GM23338 (cell line): Measurements from ENCODE around the gene FGF23. TPM values are rescaled to one million over a fixed set of nuclear protein-coding genes. Genes with fewer than 3 reads are reported as not detected.

Experiments
- ATAC-seq: fragments of 200-7000 bp; cut with Tn5 transposase; 3 replicates; pipeline ENCODE4 v1.9.1; 2020
- DNase-seq: peaks from one replicate; pipeline ENCODE4 v3.0.0-alpha.2; 2015; ENCODE audit warnings: low spot score
- H2AFZ ChIP-seq: fragments of 200-600 bp; sonication (generic); 2 replicates; pipeline ENCODE4 v1.8.0; 2016; ENCODE audit warnings: antibody characterized with exemption, mild to moderate bottlenecking, moderate library complexity
- H3F3A ChIP-seq: fragments of 200-600 bp; sonication (generic); replicated peaks from 2 replicates; pipeline ENCODE4 v1.8.0; 2017; ENCODE audit warnings: antibody characterized with exemption, mixed run types, low read depth
- H3K27ac ChIP-seq: fragments of 200-600 bp; sonication (generic); 2 replicates; pipeline ENCODE4 v1.6.1; 2016; ENCODE audit warnings: low read depth
- H3K27me3 ChIP-seq: fragments of 200-600 bp; sonication (generic); 2 replicates; pipeline ENCODE4 v1.8.0; 2016; ENCODE audit warnings: mild to moderate bottlenecking, mixed run types, moderate library complexity; ENCODE audit not compliant: insufficient read depth
- H3K36me3 ChIP-seq: fragments of 200-600 bp; sonication (generic); 2 replicates; pipeline ENCODE4 v1.8.0; 2016; ENCODE audit warnings: mild to moderate bottlenecking; ENCODE audit not compliant: insufficient read depth
- H3K4me1 ChIP-seq: fragments of 200-600 bp; sonication (generic); 2 replicates; pipeline ENCODE4 v1.8.0; 2016; ENCODE audit warnings: mild to moderate bottlenecking, moderate library complexity; ENCODE audit not compliant: insufficient read depth
- H3K4me2 ChIP-seq: fragments of 200-600 bp; sonication (generic); 2 replicates; pipeline ENCODE4 v1.7.1; 2017; ENCODE audit warnings: mixed run types
- H3K4me3 ChIP-seq: fragments of 200-600 bp; sonication (generic); 2 replicates; pipeline ENCODE4 v1.6.1; 2016; ENCODE audit warnings: mixed run types
- H3K79me2 ChIP-seq: fragments of 200-600 bp; sonication (generic); replicated peaks from 2 replicates; pipeline ENCODE4 v1.8.0; 2017; ENCODE audit warnings: mild to moderate bottlenecking; ENCODE audit not compliant: insufficient read depth
- H3K9me2 ChIP-seq: fragments of 200-600 bp; sonication (generic); 2 replicates; pipeline ENCODE4 v1.8.0; 2017; ENCODE audit not compliant: insufficient read depth
- H4K20me1 ChIP-seq: fragments of 200-600 bp; sonication (generic); replicated peaks from 2 replicates; pipeline ENCODE4 v1.8.0; 2017; ENCODE audit warnings: mild to moderate bottlenecking; ENCODE audit not compliant: insufficient read depth
- H3K27ac Mint-ChIP-seq: 2 replicates; pipeline ENCODE4 v1.8.0; 2020; ENCODE audit warnings: inconsistent platforms, mild to moderate bottlenecking, moderate library complexity, mixed read lengths
- H3K27me3 Mint-ChIP-seq: 3 replicates; pipeline ENCODE4 v1.8.0; 2022; ENCODE audit warnings: low read depth, mild to moderate bottlenecking, moderate library complexity, mixed read lengths, inconsistent platforms; ENCODE audit not compliant: insufficient read depth, poor library complexity
- H3K36me3 Mint-ChIP-seq: 3 replicates; pipeline ENCODE4 v1.8.0; 2021; ENCODE audit warnings: low read depth, mild to moderate bottlenecking, inconsistent platforms, moderate library complexity, mixed read lengths
- H3K4me1 Mint-ChIP-seq: 3 replicates; pipeline ENCODE4 v1.8.0; 2020; ENCODE audit warnings: mild to moderate bottlenecking, inconsistent platforms, mixed read lengths
- H3K4me3 Mint-ChIP-seq: 3 replicates; pipeline ENCODE4 v1.8.0; 2021; ENCODE audit warnings: moderate library complexity, mild to moderate bottlenecking, inconsistent platforms, mixed read lengths
- H3K9me3 Mint-ChIP-seq: 3 replicates; pipeline ENCODE4 v1.8.0; 2020; ENCODE audit warnings: moderate library complexity, mild to moderate bottlenecking, inconsistent platforms, mixed read lengths
- CREB1 ChIP-seq: fragments of 250-450 bp; sonication (Bioruptor Pico); IDR thresholded peaks from 2 replicates; pipeline ENCODE4 v1.5.0; 2020; ENCODE audit warnings: low read depth, mild to moderate bottlenecking, moderate library complexity
- EZH2 ChIP-seq: fragments of 200-600 bp; sonication (generic); IDR thresholded peaks from one replicate; pipeline ENCODE4 v1.8.0; 2017; ENCODE audit warnings: antibody characterized with exemption, mild to moderate bottlenecking, low read depth; ENCODE audit not compliant: unreplicated experiment
- EZH2phosphoT487 ChIP-seq: fragments of 200-600 bp; sonication (generic); IDR thresholded peaks from one replicate; pipeline ENCODE4 v1.8.1; 2018; ENCODE audit warnings: antibody characterized with exemption; ENCODE audit not compliant: unreplicated experiment
- JUNB ChIP-seq: IDR thresholded peaks from one replicate; pipeline ENCODE4 v1.6.1; 2016; ENCODE audit warnings: antibody characterized with exemption; ENCODE audit not compliant: unreplicated experiment
- NANOG ChIP-seq: IDR thresholded peaks from 2 replicates; pipeline ENCODE4 v1.6.1; 2016; ENCODE audit warnings: antibody characterized with exemption, borderline replicate concordance
- POLR2AphosphoS5 ChIP-seq: IDR thresholded peaks from 2 replicates; pipeline ENCODE4 v1.6.1; 2016; ENCODE audit warnings: antibody characterized with exemption, low read depth
- STAT1 ChIP-seq: IDR thresholded peaks from one replicate; pipeline ENCODE4 v1.6.1; 2016; ENCODE audit warnings: antibody characterized with exemption; ENCODE audit not compliant: unreplicated experiment
- ZNF114 ChIP-seq: fragments of 250-450 bp; sonication (Bioruptor Pico); IDR thresholded peaks from 2 replicates; pipeline ENCODE4 v1.5.0; 2020; ENCODE audit warnings: mild to moderate bottlenecking, moderate library complexity
- ZNF331 ChIP-seq: fragments of 250-450 bp; sonication (Bioruptor Pico); IDR thresholded peaks from 2 replicates; pipeline ENCODE4 v1.5.0; 2020; ENCODE audit warnings: low read depth, mild to moderate bottlenecking, moderate library complexity
- polyA plus RNA-seq: library from polyadenylated mRNA; unstranded; fragments of >200 nt; fragmentation: Nextera tagmentation; extraction: Ambion mirVana; gene quantifications from 2 replicates; pipeline ENCODE4 v1.2.1, GENCODE V29; 2016
- total RNA-seq: library from RNA; depleted of rRNA; stranded (reverse); fragments of >200 nt; shearing (Covaris generic); gene quantifications from 2 replicates; pipeline ENCODE4 v1.2.3, GENCODE V29; 2014
- TF ChIP-seq, protein P1 (sequence below): fragments of 250-450 bp; sonication (Bioruptor Pico); IDR thresholded peaks from 2 replicates; pipeline ENCODE4 v1.5.0; 2020; ENCODE audit warnings: mild to moderate bottlenecking, moderate library complexity
- TF ChIP-seq, protein P2 (sequence below): IDR thresholded peaks from 2 replicates; pipeline ENCODE4 v1.6.1; 2016; ENCODE audit warnings: antibody characterized with exemption
- TF ChIP-seq, protein P3 (sequence below): IDR thresholded peaks from one replicate; pipeline ENCODE4 v1.6.1; 2018; ENCODE audit warnings: antibody characterized with exemption; ENCODE audit not compliant: unreplicated experiment
- TF ChIP-seq, protein P4 (sequence below), 2 experiments: fragments of 200-600 bp in 1 of 2; sonication (generic) in 1 of 2; conservative IDR thresholded peaks; 2 replicates each; pipeline versions ENCODE4 v1.5.1 to v1.6.1; 2016 to 2017; ENCODE audit warnings: antibody characterized with exemption in 2 of 2, low read depth in 2 of 2, mild to moderate bottlenecking in 2 of 2, moderate library complexity in 1 of 2

Gene FGF23
- total and polyA plus RNA-seq, 2 experiments from 2014 or later = 0.44 to 0.56 TPM

DNA sequence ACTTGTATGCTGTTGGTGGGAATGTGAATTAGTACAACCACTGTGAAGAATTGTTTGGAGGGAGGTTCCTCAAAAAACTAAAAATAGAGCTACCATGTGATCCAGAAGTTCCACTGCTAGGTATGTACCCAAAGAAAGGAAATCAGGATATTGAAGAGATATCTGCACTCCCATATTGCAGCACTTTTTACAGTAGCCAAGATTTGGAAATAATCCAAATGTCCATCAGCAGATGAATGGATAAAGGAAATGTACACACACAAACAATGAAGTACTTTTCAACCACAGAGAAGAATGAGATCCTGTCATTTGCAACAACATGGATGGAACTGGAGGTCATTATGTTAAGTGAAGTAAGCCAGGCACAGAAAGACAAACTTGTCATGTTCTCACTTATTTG is 32.6 kb downstream of the FGF23 start:
- no peak overlapping the region for H3K27ac Mint-ChIP-seq

More for the DNA sequence above, 32.6 kb downstream of the FGF23 start:
- H4K20me1 ChIP-seq = no peaks in the 10 kb centered on the region; the same call in 1 of the 2 replicates
- DNase-seq = no peak
- Mint-ChIP-seq H3K36me3 (peaks cover 75% of the 10 kb centered on the region), H3K9me3 (peaks cover 35% of the 10 kb centered on the region), H3K4me1 (no peaks in the 10 kb centered on the region), H3K27me3 (peaks cover 12% of the 10 kb centered on the region), H3K4me3 (no peak overlapping the region)
- H3K9me2 ChIP-seq = no peaks in the 10 kb centered on the region
- no peak overlapping the region for H2AFZ ChIP-seq
- peaks cover 28% of the 10 kb centered on the region for H3K36me3 ChIP-seq
- no peak overlapping the region for H3K4me3 ChIP-seq
- H3K27me3 ChIP-seq = no peaks in the 10 kb centered on the region
- no peak for ATAC-seq
- H3K27ac ChIP-seq = no peak overlapping the region
- no peak for TF ChIP-seq NANOG
- TF ChIP-seq ZNF114 = no peak
- TF ChIP-seq EZH2 = no peak
- TF ChIP-seq EZH2phosphoT487 = no peak
- TF ChIP-seq STAT1 = no peak
- TF ChIP-seq, protein P1, sequence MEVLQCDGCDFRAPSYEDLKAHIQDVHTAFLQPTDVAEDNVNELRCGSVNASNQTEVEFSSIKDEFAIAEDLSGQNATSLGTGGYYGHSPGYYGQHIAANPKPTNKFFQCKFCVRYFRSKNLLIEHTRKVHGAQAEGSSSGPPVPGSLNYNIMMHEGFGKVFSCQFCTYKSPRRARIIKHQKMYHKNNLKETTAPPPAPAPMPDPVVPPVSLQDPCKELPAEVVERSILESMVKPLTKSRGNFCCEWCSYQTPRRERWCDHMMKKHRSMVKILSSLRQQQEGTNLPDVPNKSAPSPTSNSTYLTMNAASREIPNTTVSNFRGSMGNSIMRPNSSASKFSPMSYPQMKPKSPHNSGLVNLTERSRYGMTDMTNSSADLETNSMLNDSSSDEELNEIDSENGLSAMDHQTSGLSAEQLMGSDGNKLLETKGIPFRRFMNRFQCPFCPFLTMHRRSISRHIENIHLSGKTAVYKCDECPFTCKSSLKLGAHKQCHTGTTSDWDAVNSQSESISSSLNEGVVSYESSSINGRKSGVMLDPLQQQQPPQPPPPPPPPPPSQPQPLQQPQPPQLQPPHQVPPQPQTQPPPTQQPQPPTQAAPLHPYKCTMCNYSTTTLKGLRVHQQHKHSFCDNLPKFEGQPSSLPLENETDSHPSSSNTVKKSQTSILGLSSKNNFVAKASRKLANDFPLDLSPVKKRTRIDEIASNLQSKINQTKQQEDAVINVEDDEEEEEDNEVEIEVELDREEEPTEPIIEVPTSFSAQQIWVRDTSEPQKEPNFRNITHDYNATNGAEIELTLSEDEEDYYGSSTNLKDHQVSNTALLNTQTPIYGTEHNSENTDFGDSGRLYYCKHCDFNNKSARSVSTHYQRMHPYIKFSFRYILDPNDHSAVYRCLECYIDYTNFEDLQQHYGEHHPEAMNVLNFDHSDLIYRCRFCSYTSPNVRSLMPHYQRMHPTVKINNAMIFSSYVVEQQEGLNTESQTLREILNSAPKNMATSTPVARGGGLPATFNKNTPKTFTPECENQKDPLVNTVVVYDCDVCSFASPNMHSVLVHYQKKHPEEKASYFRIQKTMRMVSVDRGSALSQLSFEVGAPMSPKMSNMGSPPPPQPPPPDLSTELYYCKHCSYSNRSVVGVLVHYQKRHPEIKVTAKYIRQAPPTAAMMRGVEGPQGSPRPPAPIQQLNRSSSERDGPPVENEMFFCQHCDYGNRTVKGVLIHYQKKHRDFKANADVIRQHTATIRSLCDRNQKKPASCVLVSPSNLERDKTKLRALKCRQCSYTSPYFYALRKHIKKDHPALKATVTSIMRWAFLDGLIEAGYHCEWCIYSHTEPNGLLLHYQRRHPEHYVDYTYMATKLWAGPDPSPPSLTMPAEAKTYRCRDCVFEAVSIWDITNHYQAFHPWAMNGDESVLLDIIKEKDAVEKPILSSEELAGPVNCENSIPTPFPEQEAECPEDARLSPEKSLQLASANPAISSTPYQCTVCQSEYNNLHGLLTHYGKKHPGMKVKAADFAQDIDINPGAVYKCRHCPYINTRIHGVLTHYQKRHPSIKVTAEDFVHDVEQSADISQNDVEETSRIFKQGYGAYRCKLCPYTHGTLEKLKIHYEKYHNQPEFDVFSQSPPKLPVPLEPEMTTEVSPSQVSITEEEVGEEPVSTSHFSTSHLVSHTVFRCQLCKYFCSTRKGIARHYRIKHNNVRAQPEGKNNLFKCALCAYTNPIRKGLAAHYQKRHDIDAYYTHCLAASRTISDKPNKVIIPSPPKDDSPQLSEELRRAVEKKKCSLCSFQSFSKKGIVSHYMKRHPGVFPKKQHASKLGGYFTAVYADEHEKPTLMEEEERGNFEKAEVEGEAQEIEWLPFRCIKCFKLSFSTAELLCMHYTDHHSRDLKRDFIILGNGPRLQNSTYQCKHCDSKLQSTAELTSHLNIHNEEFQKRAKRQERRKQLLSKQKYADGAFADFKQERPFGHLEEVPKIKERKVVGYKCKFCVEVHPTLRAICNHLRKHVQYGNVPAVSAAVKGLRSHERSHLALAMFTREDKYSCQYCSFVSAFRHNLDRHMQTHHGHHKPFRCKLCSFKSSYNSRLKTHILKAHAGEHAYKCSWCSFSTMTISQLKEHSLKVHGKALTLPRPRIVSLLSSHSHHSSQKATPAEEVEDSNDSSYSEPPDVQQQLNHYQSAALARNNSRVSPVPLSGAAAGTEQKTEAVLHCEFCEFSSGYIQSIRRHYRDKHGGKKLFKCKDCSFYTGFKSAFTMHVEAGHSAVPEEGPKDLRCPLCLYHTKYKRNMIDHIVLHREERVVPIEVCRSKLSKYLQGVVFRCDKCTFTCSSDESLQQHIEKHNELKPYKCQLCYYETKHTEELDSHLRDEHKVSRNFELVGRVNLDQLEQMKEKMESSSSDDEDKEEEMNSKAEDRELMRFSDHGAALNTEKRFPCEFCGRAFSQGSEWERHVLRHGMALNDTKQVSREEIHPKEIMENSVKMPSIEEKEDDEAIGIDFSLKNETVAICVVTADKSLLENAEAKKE (CRISPR knock-in tag) = no peak
- no peak for TF ChIP-seq CREB1 (CRISPR knock-in tag)
- no peak for TF ChIP-seq POLR2AphosphoS5
- TF ChIP-seq JUNB = no peak
- TF ChIP-seq, protein P2, sequence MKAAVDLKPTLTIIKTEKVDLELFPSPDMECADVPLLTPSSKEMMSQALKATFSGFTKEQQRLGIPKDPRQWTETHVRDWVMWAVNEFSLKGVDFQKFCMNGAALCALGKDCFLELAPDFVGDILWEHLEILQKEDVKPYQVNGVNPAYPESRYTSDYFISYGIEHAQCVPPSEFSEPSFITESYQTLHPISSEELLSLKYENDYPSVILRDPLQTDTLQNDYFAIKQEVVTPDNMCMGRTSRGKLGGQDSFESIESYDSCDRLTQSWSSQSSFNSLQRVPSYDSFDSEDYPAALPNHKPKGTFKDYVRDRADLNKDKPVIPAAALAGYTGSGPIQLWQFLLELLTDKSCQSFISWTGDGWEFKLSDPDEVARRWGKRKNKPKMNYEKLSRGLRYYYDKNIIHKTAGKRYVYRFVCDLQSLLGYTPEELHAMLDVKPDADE = no peak
- TF ChIP-seq ZNF331 = no peak
- TF ChIP-seq, protein P3, sequence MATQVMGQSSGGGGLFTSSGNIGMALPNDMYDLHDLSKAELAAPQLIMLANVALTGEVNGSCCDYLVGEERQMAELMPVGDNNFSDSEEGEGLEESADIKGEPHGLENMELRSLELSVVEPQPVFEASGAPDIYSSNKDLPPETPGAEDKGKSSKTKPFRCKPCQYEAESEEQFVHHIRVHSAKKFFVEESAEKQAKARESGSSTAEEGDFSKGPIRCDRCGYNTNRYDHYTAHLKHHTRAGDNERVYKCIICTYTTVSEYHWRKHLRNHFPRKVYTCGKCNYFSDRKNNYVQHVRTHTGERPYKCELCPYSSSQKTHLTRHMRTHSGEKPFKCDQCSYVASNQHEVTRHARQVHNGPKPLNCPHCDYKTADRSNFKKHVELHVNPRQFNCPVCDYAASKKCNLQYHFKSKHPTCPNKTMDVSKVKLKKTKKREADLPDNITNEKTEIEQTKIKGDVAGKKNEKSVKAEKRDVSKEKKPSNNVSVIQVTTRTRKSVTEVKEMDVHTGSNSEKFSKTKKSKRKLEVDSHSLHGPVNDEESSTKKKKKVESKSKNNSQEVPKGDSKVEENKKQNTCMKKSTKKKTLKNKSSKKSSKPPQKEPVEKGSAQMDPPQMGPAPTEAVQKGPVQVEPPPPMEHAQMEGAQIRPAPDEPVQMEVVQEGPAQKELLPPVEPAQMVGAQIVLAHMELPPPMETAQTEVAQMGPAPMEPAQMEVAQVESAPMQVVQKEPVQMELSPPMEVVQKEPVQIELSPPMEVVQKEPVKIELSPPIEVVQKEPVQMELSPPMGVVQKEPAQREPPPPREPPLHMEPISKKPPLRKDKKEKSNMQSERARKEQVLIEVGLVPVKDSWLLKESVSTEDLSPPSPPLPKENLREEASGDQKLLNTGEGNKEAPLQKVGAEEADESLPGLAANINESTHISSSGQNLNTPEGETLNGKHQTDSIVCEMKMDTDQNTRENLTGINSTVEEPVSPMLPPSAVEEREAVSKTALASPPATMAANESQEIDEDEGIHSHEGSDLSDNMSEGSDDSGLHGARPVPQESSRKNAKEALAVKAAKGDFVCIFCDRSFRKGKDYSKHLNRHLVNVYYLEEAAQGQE = no peak
- TF ChIP-seq, protein P4, sequence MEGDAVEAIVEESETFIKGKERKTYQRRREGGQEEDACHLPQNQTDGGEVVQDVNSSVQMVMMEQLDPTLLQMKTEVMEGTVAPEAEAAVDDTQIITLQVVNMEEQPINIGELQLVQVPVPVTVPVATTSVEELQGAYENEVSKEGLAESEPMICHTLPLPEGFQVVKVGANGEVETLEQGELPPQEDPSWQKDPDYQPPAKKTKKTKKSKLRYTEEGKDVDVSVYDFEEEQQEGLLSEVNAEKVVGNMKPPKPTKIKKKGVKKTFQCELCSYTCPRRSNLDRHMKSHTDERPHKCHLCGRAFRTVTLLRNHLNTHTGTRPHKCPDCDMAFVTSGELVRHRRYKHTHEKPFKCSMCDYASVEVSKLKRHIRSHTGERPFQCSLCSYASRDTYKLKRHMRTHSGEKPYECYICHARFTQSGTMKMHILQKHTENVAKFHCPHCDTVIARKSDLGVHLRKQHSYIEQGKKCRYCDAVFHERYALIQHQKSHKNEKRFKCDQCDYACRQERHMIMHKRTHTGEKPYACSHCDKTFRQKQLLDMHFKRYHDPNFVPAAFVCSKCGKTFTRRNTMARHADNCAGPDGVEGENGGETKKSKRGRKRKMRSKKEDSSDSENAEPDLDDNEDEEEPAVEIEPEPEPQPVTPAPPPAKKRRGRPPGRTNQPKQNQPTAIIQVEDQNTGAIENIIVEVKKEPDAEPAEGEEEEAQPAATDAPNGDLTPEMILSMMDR (conservative IDR thresholded peaks at IDR 0.05; ENCODE audit: low read depth in 2 of 2) = no peak
- no peaks in the 10 kb centered on the region for H3K4me1 ChIP-seq
- no peak overlapping the region for H3K4me2 ChIP-seq
- H3K79me2 ChIP-seq = no peaks in the 10 kb centered on the region
- H3F3A ChIP-seq = no peaks in the 10 kb centered on the region
